SK-MEL-5 (cell line): ENCODE data around the gene SARM1. TPM values are rescaled to one million over a fixed set of nuclear protein-coding genes. Genes with fewer than 3 reads are reported as not detected.
"Not testable (repeated sequence)": the region's sequence is repeated elsewhere in the genome, so short reads cannot be mapped to it uniquely, and the experiment has no call there.

Experiments used
- DNase-seq: peaks from one replicate; pipeline ENCODE4 v3.0.0-alpha.2; 2016; ENCODE audit warnings: low read depth, low spot score
- in situ Hi-C: cut with HindIII; loops from 2 replicates; pipeline ENCODE4 v1.10.0; 2016; ENCODE audit warnings: low sequenced_read_pairs, high pct_unique_total_duplicates, low pct_unique_long_range_greater_than_20kb
- total RNA-seq: library from RNA; depleted of rRNA; stranded (reverse); fragments of >200 nt; shearing (Covaris generic); gene quantifications from 2 replicates; pipeline ENCODE4 v1.2.3, GENCODE V29; 2014

The SARM1 gene
- total RNA-seq, 1 experiment from 2014 or later, result 5.1 TPM

DNA sequence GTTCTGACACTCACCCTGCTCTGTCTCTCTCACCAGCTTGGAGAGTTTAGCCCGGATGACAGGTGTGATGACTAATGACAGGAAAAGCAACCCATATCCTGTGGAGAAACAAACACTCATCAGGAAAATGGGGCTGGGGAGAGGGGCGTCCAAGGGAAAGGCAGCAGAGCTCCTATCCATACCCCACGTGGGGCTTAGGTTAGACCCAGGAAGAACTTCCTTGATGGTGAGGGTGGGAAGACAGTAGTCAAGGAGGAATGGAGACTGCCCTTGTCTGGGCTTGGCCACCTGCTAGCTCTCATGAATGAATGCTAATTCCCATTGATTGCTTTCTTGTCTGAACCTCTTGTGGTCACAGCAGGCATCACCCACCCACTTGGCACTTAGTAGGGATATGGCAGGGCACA is 30.7 kb downstream of the SARM1 start:
- no peak for DNase-seq
- in situ Hi-C loops, result no loop called here

DNA sequence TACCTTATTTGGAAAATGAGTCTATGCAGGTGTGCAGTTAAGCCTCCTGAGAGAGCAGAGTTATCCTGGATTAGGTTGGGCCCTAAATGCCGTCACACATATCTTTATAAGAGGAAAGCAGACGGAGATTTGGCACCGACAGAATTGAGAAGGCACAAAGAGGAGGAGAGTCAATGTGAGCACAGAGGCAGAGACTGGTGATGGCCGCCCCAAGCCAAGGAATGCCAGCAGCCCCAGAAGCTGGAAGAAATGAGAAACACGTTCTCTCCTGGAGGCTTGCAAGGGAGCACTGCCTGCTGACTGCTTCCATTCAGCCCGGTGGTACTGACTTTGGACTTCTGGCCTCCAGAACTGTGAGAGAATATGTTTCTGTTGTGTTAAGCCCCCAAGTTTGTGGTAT is 31.4 kb downstream of the SARM1 start:
- DNase-seq, result no peak
- in situ Hi-C loops, result no loop called here

DNA sequence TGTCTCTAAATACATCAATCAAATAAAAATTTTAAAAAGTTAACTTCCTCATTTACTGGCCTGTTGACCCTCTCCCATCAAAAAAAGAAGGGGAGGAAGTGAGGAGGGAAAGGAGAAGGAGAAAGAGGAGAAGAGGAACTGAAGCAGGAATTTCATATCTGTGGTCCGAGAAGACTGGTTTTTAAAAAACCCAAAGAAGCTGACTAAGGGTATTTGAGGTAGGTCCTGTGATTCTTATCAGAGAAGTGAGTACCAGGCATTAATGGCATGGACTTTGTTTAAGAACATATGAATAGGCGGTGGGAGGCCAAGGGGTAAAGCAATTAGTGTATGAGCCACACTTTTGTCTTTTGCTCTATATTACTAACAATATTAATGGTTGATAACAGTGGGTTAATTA is 32.5 kb downstream of the SARM1 start:
- DNase-seq, result no peak
- in situ Hi-C loops, result no loop called here

DNA sequence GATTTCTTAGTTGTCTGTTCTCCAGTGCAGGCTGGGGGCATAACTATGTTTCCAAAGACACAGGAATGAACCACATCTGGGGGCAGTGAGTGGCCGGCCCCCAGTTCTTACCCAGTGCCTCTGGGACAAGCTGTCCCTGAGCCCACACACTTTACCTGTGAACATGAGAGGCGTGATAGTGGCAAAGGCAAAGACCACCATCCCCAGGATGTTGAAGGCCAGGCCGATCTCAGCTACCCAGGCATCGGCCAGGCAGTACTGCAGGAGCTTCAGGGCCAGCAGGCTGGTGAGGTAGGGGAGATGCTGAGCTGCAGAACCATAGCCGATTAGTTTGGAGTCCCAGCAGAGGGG is 32.9 kb downstream of the SARM1 start:
- no peak for DNase-seq
- in situ Hi-C loops, result no loop called here

DNA sequence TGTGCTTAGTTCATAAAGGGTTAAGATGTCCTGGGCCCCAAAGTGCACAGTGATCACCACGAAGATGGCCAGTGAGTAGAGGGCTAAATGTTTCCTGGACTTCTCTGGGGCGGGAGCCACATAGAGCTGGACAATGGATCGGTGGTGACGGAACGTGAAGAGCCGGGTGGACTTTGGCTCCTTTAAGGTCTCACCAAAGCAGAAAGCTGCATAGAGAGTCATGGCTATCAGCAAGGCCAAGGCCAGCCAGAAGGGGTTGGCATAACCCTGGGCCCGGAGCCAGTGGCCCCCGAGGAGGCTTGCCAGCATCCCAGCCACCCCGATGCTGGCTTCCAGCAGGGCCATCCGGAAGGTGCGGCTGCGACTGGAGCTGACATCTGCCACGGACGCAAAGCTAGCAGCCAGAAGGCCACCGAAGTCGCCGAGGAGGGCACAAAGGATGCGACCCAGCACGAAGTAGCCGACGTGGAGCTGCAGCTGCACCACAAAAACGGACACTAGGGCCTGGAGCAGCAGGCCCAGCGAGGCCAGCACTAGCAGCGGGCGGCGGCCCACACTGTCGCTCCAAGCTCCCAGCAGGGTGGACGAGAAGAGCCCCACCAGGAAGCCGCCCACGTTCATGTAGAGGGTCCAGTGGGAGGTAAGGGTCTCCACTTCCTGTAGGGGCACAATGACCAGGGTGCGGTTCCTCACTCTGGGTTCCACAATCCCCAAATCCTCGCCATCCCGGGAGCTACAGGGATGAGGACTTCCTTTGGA is 33.5 kb downstream of the SARM1 start:
- DNase-seq, result no peak
- in situ Hi-C loops, result no loop called here

DNA sequence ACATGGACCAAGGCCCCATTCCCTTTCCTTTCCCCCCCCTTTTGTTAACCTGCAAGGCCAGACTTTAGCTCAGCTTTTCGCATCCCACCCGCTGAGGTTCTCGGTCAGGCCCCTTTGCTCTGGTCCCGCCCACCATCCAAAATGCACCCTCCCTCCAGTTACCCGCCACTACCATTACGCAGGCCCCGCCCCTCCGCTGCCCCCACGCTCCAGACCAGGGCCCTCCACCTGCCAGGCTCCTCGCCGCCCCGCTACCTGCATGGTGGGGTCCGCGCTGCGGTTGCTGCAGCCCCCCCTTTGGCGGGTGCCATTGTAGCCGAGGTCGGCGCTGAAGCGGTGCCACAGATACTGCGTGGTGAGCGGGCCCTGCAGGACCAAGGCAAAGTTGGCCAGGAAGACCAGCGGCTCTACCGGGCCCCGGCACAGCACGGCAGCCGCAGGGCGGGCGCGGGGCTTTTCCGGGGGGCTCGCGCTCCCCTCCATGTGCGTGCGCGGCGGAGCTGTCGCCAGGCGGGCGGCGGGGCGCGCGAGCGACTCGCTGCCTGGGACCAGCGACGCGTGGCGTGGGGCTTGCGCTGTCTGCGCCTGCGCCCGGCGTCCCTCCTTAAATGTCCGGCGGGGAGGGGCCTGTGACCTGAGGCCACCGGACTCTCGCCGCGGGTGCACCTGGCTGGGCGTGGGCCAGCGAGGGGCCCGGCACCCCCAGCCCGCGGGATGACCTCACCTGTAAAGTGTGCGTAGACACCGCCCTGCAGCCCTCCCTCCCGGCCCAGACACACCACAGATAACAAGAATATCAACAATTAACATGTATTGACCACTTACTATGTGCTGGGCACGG is 34.4 kb downstream of the SARM1 start, which contains the start of gene SLC46A1:
Gene SLC46A1 (minus strand): TSS at position 581 of the 841 bp plus-strand sequence. CDS start 98 bp downstream, at position 483.
- in situ Hi-C loops, result no loop called here
- peak; percentile 41 for DNase-seq

DNA sequence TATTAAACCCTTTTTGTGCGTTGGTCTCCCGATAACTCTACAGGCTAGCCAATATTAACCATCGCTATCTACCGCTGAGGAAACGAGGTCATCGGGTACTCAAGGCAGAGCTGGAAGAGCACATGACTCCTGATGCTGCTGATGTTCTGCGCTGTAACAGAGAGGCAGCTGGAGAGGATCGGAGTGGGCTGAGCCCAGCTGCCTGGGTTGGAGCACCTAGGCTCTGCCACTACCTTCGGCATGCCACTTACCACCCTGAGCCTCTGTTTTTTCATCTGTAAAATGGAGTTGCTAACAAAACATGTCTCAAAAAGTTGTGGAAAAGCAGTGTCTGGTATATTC is 35.0 kb downstream of the SARM1 start:
- no peak for DNase-seq
- in situ Hi-C loops, result no loop called here

DNA sequence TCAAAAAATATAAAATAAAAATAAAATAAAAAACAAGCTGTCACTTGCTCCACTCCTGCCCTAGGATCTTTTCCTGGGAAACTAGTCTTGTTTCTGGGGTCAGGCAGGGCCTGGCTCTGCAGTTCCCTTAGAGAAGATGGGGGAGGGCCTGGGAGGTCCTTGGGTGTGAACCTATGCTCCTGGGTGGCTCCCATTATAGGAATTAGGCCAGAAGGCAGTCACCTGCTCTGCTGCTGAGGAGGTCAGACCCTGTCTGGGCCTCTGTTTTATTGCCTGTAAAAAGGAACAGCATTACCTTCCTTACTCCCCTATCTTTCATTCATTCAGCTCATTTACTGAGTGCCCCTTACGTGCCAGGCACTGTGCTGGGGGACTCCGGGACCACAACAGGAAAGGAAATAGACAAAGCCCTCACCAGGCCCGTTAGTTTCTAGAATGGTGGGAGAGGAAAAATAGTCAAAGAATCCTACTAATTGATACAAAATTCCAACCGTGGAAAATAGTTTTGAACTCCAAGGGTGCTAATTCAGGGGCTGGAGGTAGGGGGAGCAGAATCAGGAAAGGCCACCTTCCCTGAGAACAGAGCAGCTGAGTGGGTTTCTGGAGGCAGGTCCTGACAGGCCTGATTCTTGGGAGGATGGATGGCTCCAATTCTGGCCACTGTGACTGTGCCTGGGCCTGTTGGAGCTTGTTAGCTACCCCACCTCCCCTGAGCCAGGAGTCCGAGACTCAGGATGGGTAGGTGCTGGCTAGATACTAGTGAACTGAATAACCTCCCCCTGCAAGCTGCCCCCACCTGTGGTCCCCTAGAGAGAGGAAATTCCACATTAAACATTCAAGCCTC is 35.9 kb downstream of the SARM1 start:
- no peak for DNase-seq
- in situ Hi-C loops, result no loop called here

DNA sequence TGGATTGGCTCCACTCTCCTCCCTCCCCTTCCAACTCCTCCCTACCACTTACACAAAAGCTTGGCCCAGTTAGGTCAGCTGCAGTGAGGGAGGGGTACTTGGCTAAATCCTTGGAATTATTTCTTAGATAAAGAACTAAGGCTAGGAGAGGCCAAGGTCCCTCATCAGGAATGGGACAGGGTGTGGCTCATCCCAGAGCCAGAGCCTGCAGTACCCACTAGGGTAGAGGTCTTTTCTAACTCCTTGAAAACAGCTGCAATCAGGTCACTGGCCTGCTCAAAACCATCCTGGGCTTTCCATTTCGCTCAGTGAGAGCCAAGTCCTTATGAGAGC is 36.4 kb downstream of the SARM1 start:
- in situ Hi-C loops, result no loop called here
- no peak for DNase-seq

DNA sequence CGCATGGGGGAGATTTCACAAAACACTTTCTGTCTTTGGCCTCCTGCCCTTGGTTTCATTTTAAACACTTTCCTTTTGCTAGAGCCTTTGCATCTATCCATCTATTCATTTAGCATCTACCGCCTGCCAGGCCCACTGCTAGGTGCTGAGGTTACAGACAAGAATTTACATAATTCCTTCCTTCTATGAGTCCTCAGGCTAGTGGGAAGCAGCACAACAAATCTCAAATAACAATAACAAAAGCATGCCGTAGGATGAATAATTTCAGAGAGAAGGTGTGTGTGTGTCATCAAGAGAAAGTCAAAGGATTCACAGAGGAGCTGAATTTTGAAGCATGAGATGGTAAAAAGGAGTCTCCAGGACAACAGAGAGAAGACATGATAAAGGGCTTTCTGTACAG is 40.6 kb downstream of the SARM1 start:
- in situ Hi-C loops, result no loop called here

DNA sequence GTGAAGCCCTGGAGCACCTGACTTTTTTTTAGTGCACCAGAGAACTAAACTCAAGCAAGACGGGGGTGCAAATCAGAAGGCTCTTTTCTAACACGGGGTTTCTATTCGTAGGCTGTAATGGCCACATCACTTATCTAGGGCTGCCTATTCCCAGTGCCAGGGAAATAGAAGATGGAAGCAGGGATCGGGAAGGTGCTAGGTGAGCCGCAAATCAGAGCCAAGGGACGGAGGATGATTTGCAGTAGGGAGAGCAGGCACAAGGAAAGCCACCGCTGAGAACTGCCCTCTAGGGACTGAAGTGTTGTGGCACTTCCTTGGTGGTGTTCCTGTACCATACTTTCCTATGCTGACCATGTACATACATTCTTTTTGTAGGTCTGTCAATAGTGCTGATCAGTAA is 42.3 kb downstream of the SARM1 start:
- in situ Hi-C loops, result no loop called here
- DNase-seq, result no peak

More for the DNA sequence above, 40.6 kb downstream of the SARM1 start:
- no peak for DNase-seq

DNA sequence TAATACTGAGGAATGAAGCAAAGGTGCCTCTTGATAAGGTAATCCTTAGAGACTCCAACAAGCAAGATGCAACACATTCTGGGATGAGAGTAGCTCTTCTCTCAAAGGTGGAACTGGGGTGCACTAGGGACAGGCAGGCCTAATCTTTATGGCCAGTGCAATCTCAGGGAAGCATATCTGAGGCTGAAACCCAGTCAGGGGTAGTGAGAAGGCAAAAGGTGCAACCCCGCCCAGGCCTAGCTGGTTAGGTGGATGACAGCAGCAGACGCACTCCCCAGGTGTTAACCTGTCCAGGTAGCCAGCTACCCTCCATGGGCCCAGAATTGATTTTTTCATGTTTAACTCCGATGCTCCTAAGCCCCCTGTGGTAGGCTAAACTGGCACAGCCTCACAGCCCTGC is 44.4 kb downstream of the SARM1 start:
- in situ Hi-C loops, result no loop called here

DNA sequence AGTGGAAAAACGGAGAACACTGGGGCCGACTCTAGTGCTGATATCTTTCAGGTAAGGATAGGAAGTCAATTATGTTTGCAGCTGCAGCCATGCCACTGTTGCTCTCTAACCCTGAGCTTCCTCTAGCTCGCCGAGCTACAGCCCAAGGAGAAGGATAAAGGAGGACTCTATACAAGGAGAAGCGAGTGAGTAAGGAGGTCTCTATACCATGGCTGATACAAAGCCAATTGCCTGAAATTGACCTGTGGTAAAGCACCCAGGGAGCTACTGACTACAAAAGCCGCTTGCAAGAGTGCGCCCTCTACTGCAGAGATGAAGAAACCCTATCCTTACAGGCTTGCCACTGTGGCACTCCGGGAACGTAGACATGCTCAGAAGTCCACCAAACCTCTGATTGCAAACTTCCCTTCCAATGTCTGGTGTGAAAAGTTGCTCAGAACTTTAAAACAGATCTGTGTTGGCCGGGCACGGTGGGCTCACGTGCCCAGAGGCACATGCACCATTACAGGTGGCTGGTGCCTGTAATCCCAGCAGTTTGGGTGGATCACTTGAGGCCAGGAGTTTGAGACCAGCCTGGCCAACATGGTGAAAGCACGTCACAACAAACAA is 45.3 kb downstream of the SARM1 start:
- in situ Hi-C loops, result no loop called here
- DNase-seq, result peak; percentile 85

More for the DNA sequence above, 44.4 kb downstream of the SARM1 start:
- no peak for DNase-seq

DNA sequence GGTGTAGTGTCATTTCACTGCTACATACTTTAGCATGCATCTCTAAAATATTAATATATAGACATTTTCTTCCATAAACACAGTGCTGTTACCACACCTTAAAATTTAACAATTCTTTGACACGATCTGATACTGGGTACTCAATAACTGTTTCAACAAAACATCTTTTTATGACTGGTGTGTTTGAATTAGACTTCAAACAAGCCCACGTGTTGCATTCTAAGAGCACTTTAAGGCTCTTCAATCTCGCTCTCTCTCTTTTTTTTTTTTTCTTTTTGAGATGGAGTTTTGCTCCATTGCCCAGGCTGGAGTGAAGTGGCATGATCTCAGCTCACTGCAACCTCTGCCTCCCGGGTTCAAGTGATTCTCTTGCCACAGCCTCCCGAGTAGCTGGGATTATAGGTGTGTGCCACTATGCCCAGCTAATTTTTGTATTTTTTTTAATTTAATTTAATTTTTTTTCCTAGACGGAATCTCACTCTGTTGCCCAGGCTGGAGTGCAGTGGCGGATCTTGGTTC is 50.4 kb downstream of the SARM1 start:
- no peak for DNase-seq
- in situ Hi-C loops, result no loop called here

DNA sequence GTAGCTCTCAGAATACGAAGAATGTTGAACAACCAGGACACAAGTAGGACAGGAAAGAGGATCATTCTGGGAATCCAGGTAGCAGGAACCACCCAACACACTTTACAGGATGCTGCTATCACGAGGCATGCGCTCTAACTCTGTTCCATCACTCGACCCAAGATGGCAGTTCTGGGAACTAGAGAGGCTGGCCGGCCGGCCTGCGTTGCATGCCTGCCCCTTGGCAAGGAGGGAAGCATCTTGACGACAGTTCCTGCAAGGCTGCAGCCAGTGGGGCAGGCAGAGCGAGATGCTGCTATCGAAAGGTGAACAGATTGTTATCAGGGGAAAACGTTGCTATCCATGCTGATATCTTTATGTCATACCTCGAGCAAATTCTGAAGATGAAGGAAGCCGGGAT is 53.7 kb downstream of the SARM1 start:
- in situ Hi-C loops, result no loop called here
- no peak for DNase-seq

DNA sequence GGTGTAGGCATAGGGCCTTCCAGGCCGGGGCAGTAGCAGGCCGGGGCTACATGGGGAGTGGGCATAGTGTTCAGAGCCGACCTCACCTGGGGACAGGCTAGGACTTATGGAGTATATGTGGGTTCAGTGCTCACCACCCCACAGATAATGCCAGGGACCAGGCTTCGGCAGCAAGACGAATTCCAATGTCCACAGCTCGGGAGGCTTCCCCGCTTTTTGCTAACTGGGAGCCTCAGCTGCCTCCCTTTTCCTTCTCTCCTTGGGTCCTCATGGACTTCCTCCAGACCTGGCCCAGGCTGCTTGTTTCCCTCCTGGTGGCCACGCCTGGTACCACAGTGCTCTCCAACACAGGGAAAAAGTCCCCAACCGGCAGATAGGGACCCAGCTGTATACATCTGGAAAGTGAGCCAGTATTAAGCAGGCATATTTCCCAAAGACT is 54.6 kb downstream of the SARM1 start:
- peak; percentile 50 for DNase-seq
- in situ Hi-C loops, result no loop called here

DNA sequence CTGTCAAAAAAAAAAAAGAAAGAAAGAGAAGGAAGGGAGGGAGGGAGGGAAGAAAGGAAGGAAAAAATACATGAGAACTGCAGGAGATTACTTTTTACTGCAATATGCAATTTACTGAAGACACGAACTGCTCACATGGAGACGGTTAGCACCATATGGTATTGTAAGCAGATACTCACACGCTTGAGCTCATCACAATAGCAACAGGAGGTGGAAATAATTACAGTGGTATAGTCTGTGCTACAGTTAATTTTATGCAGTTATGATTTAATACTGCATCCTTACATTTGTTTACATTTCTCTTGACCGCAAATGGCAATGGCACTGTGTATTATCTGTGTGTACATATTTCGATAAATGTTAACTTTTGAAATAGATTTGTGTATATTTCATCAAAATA is 55.9 kb downstream of the SARM1 start:
- in situ Hi-C loops, result no loop called here
- no peak for DNase-seq

DNA sequence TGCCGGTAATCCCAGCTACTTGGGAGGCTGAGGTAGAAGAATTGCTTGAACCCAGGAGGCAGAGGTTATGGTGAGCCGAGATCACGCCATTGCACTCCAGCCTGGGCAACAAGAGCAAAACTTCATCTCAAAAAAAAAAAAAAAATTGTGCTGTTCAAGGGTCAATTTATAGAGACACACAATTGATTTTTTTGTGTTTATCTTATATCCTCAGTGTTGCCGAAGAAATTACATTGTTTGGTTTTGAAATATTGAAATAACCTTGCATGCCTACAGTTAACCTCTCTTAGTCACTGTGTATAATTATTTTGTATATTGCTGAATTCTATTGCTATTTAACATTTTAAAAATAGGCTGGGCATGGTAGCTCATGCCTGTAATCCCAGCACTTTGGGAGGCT is 56.5 kb downstream of the SARM1 start:
- in situ Hi-C loops, DNase-seq: not testable (repeated sequence)
